ENCODE data around the gene OR52B6. TPM values are rescaled to one million over a fixed set of nuclear protein-coding genes. Genes with fewer than 3 reads are reported as not detected.

Gene OR52B6
- total and polyA plus RNA-seq, 4 donors = not detected

DNA sequence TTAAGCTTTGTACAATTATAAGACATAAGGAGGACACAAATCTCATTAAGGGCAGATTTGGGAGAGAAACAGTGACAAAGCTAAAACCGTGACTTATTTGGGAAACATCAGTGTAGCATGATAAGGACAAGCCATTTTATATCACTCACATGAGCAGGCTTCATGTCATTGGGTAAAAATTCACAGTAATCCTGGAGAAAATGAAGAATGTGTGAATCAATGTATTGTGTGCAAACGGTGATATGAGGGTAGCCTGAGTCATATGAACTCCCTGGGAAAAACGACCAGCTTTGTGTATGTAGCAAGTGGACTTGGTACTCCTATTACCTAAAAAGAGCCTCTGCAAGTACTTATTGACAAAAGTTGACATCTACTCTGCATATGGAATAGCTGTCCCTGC lies 38.1 kb downstream of the OR52B6 start:
- no peaks in the 10 kb centered on the region for H3K27me3 ChIP-seq (ENCODE audit: control insufficient read depth in 4 of 4, insufficient read depth in 4 of 4, low read length in 3 of 4)
- peaks cover 2 to 15% (median 11%) of the 10 kb centered on the region in 4 donors for H3K4me1 ChIP-seq (ENCODE audit: control insufficient read depth in 4 of 4, insufficient read depth in 4 of 4, low read length in 3 of 4)
- TF ChIP-seq FOXA1 (IDR thresholded peaks at IDR 0.05) (no peak), HNF4G (IDR thresholded peaks at IDR 0.05) (no peak), RAD21 (IDR thresholded peaks at IDR 0.05) (no peak), RXRA (IDR thresholded peaks at IDR 0.05) (no peak)
- TF ChIP-seq, protein P1, sequence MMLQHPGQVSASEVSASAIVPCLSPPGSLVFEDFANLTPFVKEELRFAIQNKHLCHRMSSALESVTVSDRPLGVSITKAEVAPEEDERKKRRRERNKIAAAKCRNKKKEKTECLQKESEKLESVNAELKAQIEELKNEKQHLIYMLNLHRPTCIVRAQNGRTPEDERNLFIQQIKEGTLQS (IDR thresholded peaks at IDR 0.05) = no peak
- H3K27ac ChIP-seq (ENCODE audit: low read depth in 1 of 2, low read length in 2 of 2) = no peak overlapping the region
- H3K36me3 ChIP-seq (ENCODE audit: control insufficient read depth in 4 of 4, insufficient read depth in 3 of 4, low read depth in 1 of 4, low read length in 3 of 4) = no peaks in the 10 kb centered on the region
- no peak overlapping the region for H3K4me3 ChIP-seq (ENCODE audit: low read depth in 1 of 3, low read length in 3 of 3)
- no peak for DNase-seq (ENCODE audit: low spot score)
- H3K9me3 ChIP-seq (ENCODE audit: control insufficient read depth in 4 of 4, low read length in 3 of 4) = no peaks in the 10 kb centered on the region
- WGBS = 76% methylated on average over 3 of the region's 3 CpGs
- H3K9ac ChIP-seq (ENCODE audit: low read depth in 1 of 2, low read length in 2 of 2) = no peak overlapping the region

- Histone ChIP-seq H3K9ac (ENCODE audit: low read depth in 1 of 2, low read length in 2 of 2) (no peak overlapping the region), H3K9me3 (ENCODE audit: control insufficient read depth in 4 of 4, low read length in 3 of 4) (no peaks in the 10 kb centered on the region), H3K27ac (ENCODE audit: low read depth in 1 of 2, low read length in 2 of 2) (no peak overlapping the region), H3K36me3 (ENCODE audit: control insufficient read depth in 4 of 4, insufficient read depth in 3 of 4, low read depth in 1 of 4, low read length in 3 of 4) (no peaks in the 10 kb centered on the region), H3K4me1 (ENCODE audit: control insufficient read depth in 4 of 4, insufficient read depth in 4 of 4, low read length in 3 of 4) (peaks cover 2 to 33% (median 23%) of the 10 kb centered on the region in 4 donors), H3K27me3 (ENCODE audit: control insufficient read depth in 4 of 4, insufficient read depth in 4 of 4, low read length in 3 of 4) (no peaks in the 10 kb centered on the region), H3K4me3 (ENCODE audit: low read depth in 1 of 3, low read length in 3 of 3) (no peak overlapping the region)
- WGBS = 67% methylated on average over 3 of the region's 3 CpGs
- DNase-seq (ENCODE audit: low spot score) = no peak
- TF ChIP-seq, protein P2, sequence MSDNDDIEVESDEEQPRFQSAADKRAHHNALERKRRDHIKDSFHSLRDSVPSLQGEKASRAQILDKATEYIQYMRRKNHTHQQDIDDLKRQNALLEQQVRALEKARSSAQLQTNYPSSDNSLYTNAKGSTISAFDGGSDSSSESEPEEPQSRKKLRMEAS (IDR thresholded peaks at IDR 0.05) = no peak
- peak; percentile 9 to 26 for TF ChIP-seq HNF4A (conservative IDR thresholded peaks at IDR 0.05)
- TF ChIP-seq FOXA2 (IDR thresholded peaks at IDR 0.05) = peak; percentile 86
- TF ChIP-seq RAD21 (IDR thresholded peaks at IDR 0.05) = no peak
- TF ChIP-seq SP1 (IDR thresholded peaks at IDR 0.05) = no peak
- no peak for TF ChIP-seq RXRA (IDR thresholded peaks at IDR 0.05)
- TF ChIP-seq, protein P1 (IDR thresholded peaks at IDR 0.05) = no peak
- no peak for TF ChIP-seq CTCF (IDR thresholded peaks at IDR 0.05; ENCODE audit: low read depth, low read length, missing input control)
- peak; percentile 36 for TF ChIP-seq NR2F2 (IDR thresholded peaks at IDR 0.05)
- peak; percentile 74 for TF ChIP-seq FOXA1 (IDR thresholded peaks at IDR 0.05)
- TF ChIP-seq EGR1 (IDR thresholded peaks at IDR 0.05; ENCODE audit: low read depth in 2 of 2) = no peak
- TF ChIP-seq TAF1 (conservative IDR thresholded peaks at IDR 0.05) = no peak
These were observed 40.2 kb downstream of the OR52B6 start for GRCh38 chr11:5620651-5621521.

GRCh38 chr11:5621580-5621979 lies 40.9 kb downstream of the OR52B6 start:
- Histone ChIP-seq H3K4me3 (ENCODE audit: low read depth in 1 of 3, low read length in 3 of 3) (no peak overlapping the region), H3K4me1 (ENCODE audit: control insufficient read depth in 4 of 4, insufficient read depth in 4 of 4, low read length in 3 of 4) (peaks cover 2 to 33% (median 23%) of the 10 kb centered on the region in 4 donors), H3K9me3 (ENCODE audit: control insufficient read depth in 4 of 4, low read length in 3 of 4) (no peaks in the 10 kb centered on the region), H3K9ac (ENCODE audit: low read depth in 1 of 2, low read length in 2 of 2) (no peak overlapping the region), H3K27me3 (ENCODE audit: control insufficient read depth in 4 of 4, insufficient read depth in 4 of 4, low read length in 3 of 4) (no peaks in the 10 kb centered on the region), H3K27ac (ENCODE audit: low read depth in 1 of 2, low read length in 2 of 2) (no peak overlapping the region), H3K36me3 (ENCODE audit: control insufficient read depth in 4 of 4, insufficient read depth in 3 of 4, low read depth in 1 of 4, low read length in 3 of 4) (no peaks in the 10 kb centered on the region)
- TF ChIP-seq, protein P2 (IDR thresholded peaks at IDR 0.05) = no peak
- no peak for TF ChIP-seq TAF1 (conservative IDR thresholded peaks at IDR 0.05)
- TF ChIP-seq FOXA2 (IDR thresholded peaks at IDR 0.05) = no peak
- no peak for TF ChIP-seq FOXA1 (IDR thresholded peaks at IDR 0.05)
- TF ChIP-seq YY1 (IDR thresholded peaks at IDR 0.05) = no peak
- TF ChIP-seq, protein P3, sequence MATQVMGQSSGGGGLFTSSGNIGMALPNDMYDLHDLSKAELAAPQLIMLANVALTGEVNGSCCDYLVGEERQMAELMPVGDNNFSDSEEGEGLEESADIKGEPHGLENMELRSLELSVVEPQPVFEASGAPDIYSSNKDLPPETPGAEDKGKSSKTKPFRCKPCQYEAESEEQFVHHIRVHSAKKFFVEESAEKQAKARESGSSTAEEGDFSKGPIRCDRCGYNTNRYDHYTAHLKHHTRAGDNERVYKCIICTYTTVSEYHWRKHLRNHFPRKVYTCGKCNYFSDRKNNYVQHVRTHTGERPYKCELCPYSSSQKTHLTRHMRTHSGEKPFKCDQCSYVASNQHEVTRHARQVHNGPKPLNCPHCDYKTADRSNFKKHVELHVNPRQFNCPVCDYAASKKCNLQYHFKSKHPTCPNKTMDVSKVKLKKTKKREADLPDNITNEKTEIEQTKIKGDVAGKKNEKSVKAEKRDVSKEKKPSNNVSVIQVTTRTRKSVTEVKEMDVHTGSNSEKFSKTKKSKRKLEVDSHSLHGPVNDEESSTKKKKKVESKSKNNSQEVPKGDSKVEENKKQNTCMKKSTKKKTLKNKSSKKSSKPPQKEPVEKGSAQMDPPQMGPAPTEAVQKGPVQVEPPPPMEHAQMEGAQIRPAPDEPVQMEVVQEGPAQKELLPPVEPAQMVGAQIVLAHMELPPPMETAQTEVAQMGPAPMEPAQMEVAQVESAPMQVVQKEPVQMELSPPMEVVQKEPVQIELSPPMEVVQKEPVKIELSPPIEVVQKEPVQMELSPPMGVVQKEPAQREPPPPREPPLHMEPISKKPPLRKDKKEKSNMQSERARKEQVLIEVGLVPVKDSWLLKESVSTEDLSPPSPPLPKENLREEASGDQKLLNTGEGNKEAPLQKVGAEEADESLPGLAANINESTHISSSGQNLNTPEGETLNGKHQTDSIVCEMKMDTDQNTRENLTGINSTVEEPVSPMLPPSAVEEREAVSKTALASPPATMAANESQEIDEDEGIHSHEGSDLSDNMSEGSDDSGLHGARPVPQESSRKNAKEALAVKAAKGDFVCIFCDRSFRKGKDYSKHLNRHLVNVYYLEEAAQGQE (IDR thresholded peaks at IDR 0.05) = no peak
- no peak for TF ChIP-seq SP1 (IDR thresholded peaks at IDR 0.05)
- TF ChIP-seq RAD21 (IDR thresholded peaks at IDR 0.05) = no peak
- no peak for TF ChIP-seq ZBTB33 (IDR thresholded peaks at IDR 0.05)
- no peak for TF ChIP-seq HNF4A (conservative IDR thresholded peaks at IDR 0.05)
- DNase-seq (ENCODE audit: low spot score) = no peak

All from liver (tissue), 9 donors.